GM18511 (cell line): Measurements from ENCODE around the gene GCNA.

Experiments used
- ATAC-seq: cut with Tn5 transposase; IDR thresholded peaks from one replicate; pipeline ENCODE4 v1.9.1; 2021; ENCODE audit warnings: mild to moderate bottlenecking, moderate library complexity; ENCODE audit not compliant: unreplicated experiment

The GCNA gene

GRCh38 chrX:71612256-71612655 lies 34.0 kb downstream of the GCNA start:
- no peak for ATAC-seq

DNA sequence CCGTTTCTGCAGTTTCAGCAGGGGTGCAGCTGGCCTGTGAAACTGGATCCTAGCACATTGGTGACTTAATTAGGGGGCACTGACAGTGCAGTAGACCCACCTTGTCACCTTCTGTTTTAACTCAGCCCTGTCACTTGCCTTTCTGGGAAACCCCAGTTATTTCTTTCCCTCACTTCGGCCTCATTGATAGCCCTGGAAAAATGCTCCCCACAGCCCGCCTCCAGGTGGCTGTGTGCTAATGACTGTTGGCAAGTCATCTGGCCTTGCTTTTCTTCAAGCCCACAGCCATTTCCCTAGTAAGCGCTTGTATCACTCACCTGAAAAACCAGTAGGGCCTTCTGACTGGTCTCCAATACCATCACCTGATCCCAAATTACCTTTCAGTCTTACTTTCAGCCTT lies 36.8 kb downstream of the GCNA start:
- no peak for ATAC-seq

DNA sequence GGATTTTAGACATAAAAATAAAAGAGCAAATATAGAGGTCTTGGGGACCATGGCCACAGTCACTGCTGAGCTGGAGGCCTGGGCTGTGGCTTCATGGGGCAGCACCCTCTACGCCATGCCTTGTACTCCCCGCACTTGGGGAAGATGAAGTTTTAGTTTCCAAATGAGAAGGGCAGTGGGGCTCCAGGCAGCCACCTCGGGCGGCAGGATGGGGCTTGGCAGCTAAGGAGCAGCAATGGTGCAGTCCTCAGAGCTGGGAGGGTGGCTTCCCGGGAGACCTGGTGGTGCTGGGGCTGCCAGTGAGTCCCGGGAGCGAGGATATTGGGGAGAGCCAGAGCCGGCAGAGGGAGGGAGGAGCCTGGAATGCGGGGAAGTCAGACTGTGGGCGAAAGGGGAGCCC lies 37.7 kb downstream of the GCNA start:
- ATAC-seq, result no peak

GRCh38 chrX:71616672-71617529 lies 38.7 kb downstream of the GCNA start:
- ATAC-seq, result no peak

DNA sequence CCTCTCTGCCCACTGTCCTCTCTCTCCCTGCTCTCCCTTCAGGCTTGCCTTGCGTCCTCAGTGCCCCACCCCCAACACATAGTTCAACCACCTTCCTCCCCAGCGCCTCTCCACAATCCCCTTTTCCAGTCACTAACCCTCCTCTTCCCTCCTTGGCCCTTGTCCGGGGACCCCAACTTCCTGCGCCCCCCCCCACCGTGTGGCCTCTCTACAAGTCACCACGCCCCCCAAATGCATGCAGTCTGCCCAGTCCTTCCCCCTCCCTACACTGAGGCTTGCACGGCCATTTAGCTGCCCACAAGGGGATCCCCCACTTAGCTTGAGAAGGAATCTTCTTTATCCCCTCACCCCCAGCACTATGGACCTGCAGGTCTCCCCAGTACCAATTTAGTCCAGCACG lies 39.5 kb downstream of the GCNA start:
- no peak for ATAC-seq

GRCh38 chrX:71618303-71618721 lies 40.1 kb downstream of the GCNA start, which contains the start of gene CXCR3:
CXCR3 (minus strand) TSS chrX:71618511; CDS start chrX:71618449, 62 bp downstream.
- ATAC-seq, result peak; percentile 64

DNA sequence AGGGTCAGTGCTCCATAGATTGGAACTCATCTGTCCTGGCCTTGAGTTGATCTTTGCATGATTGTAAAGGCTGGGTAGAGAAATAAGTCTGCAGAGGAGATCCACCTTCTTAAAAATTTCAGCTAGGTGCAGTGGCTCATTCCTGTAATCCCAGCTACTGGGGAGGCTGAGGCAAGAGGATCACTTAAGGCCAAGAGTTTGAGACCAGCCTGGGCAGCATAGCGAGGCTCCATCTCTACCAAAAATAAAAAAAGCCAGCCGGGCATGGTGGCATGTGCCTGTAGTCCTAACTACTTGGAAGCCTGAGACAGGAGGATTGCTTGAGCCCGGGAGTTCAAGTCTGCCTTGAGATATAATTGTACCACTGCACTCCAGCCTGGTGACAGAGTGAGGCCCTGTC lies 40.5 kb downstream of the GCNA start:
- no peak for ATAC-seq

DNA sequence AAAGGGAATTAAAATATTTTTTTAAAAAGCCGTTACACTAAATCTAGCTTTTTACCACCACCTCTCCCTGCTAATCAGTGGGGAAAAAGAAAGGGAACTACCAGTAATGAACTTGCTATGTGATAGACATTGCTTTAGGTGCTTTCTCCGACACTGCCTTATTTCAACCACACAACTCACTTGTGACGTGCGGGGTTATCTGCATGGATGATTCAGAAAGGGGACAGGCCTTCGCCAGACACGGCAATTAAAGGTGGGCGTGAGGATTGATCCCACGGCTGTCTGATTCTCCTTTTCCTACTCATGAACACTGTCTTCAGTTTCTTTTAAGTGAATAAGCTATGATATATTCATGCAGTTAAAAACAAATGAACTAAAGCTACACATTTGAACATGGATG lies 41.0 kb downstream of the GCNA start:
- no peak for ATAC-seq

DNA sequence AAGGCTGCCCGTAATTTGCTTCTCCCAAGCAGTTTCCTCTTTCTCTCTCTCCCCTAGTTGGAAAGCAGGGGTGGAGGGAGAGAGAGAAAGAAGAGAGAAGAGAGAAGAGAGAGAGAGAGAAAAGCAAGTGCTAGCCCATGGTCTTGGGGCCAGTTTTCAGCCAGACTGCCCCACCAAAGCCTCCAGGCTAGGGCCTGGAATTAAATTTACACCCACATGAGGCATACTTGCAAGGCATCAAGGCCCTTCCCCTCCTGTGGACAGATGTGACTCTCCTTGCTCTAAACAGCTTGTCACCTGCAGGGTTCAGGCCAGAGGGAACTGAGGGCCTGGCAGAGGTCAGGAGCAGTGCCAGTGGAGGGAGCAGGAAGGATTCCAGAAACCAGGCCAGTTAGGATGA lies 41.7 kb downstream of the GCNA start:
- no peak for ATAC-seq

DNA sequence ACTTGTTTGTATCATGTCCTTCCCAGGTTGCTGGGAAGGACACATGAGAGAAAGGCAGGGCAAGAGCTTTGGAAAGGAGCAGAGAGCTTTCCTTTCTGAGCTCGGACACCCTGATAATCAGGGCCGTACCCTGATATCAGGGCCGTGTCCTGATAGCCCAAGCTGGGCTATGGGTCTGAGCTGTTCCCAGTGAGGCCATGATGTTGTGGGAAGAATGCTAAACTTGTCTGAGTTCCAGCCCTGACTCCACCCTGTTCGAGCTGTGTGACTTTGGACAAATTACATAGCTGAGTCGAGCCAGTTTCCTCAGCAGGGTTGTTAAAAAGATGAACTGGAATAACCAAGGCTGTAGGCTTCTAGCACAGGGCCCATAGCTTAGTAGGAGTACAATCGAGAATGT lies 43.4 kb downstream of the GCNA start:
- no peak for ATAC-seq

- no peak for ATAC-seq
Observed at GRCh38 chrX:71622032-71622575, 43.9 kb downstream of the GCNA start.

GRCh38 chrX:71622576-71623450 lies 44.6 kb downstream of the GCNA start:
- ATAC-seq, result peak; percentile 54

GRCh38 chrX:71623714-71624113 lies 45.5 kb downstream of the GCNA start:
- no peak for ATAC-seq

GRCh38 chrX:71625471-71625870 lies 47.2 kb downstream of the GCNA start:
- ATAC-seq, result no peak

- ATAC-seq, result no peak
Observed at GRCh38 chrX:71626576-71626975, 48.3 kb downstream of the GCNA start.

DNA sequence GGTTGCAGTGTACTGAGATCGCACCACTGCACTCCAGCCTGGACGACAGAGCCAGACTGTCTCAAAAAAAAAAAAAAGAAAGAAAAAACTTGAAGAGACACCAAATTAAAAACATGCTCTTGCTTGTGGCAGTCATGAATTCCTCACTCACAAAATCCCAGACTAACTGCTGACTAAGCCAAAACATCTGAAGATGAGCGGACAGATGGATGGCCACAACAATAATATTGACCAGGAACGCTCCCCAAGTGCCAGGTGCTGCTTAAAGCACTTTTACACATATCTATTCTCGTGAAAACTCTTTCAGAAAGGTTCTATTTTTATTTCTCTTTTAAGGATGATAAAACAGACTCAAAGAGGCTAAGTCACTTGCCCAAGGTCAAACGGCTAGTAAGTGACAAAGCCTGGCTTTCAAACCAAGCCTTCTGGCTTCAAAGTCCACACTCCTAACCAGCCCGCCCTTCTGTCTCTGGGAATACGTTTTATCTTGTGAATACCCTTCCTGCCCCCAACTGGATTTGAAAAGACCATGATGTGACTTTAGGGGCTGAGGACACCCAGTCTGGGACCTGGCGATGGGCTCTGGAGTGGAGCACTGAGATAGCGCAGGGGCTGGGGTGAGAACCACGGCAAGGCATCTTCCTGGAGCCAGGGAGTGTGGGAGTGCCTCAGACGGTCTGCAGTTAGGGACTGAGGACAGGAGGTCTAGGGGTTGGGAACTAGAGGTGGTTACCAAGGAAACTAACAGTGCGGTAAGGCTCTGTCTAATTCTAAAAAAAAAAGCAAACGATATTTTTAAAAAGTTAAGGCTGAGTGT lies 49.6 kb downstream of the GCNA start:
- no peak for ATAC-seq

GRCh38 chrX:71629467-71629866 lies 51.2 kb downstream of the GCNA start:
- ATAC-seq, result peak; percentile 75

DNA sequence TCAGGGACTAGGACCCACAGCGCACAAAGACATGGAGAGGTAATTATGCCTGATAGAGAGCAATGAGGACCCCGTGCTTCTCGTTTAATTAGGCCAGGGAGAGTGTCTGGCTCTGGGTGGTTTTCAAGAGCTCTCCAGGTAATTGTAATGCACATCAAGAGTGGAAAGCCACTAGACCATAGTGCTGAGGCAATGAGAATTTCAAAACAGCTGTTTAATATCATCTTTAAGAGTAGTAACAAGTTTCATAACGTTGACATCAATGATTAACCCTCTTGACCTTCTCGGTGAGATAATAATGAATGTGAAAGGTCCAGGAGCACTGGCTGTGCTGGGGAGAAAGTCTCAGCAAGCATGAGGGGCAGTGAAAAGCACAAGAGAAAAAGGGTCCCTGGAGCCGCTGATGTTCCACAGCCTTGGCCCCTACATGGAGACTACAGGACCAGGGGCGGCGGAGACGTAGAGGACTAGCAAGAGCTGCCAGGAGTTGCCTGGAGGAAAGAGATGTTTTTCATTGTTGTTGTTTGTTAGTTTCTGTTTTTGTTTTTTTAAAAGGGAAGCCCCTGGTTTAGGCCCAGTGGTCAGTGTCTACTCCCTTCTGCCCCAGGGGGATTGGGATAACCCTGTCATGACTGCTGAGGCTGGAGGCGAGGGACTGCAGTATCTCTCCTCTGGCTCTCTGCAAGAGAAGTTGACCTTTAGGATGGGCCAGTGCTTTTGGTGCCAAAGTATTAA lies 54.9 kb downstream of the GCNA start:
- peak; percentile 54 for ATAC-seq

DNA sequence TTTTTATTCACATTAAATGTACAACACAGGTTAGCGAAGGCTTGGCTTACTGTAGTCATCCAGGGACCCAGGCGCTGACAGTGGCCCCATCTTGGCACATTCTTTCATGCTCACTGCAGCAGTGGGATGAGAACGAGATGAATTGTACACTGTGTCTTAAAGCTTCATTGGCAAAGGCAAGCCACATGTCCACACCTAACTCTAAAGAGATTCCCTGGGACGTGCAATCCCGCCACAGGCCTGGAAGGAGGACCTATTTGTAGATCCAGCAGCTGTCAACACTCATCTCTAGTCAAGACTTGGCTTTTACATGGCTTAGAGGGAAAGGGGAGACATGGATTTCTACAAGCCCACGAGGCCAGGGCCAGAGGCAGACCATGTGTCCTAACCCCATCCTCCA lies 56.1 kb downstream of the GCNA start:
- no peak for ATAC-seq
